GM10266 (cell line): ENCODE results near the gene CROCC2.

ENCODE experiments used
- DNase-seq: peaks from one replicate; pipeline ENCODE4 v3.0.0; 2012; ENCODE audit errors: extremely low spot score
- CTCF ChIP-seq: IDR thresholded peaks from 2 replicates; pipeline ENCODE4 v1.5.1; 2012; ENCODE audit warnings: mild to moderate bottlenecking, low read depth; ENCODE audit not compliant: control insufficient read depth, insufficient read depth; ENCODE audit errors: missing control alignments

CROCC2 gene

GRCh38 chr2:240962300-240963064 is 56.3 kb downstream of the CROCC2 start:
- TF ChIP-seq CTCF, result no peak
- DNase-seq, result no peak

DNA sequence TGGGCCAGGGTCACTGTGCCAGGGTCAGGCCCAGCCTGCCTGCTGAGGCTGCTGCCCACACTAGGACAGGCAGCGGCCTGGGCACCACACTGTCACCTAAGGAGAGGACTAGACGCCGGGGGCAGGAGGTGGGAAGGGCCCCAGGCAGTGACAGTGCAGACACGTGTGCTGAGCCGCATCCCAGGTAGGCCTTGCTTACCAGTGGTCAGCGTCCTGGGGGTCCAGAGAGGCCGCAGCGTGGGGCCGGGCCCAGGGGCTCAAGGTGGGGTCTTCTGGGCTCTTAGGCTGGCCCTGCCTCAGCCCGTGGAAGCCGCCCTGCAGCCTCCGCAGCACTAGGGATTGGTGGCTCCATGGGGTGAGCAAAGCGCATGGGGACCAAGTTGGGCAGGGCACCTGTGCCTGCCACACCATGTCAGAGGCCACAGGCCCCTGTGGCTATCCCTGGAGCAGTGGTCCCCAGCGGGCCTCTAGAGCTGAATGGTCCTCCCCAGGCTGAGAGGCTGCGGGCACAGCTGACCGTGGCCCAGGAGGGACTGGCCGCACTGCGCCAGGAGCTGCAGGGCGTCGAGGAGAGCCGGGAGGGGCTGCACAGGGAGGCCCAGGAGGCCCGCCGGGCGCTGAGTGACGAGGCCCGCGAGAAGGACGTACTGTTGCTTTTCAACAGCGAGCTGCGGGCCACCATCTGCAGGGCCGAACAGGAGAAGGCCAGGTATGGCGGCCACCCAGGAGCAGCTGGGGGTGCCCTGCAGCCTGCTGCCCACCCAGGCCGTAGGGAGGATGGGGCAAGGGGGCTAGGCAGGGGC is 57.1 kb downstream of the CROCC2 start:
- TF ChIP-seq CTCF, result no peak

GRCh38 chr2:240963868-240964703 is 58.0 kb downstream of the CROCC2 start:
- no peak for TF ChIP-seq CTCF
- DNase-seq, result no peak

More for the DNA sequence above, 57.1 kb downstream of the CROCC2 start:
- no peak for DNase-seq

- no peak for TF ChIP-seq CTCF
- no peak for DNase-seq
These were observed 58.7 kb downstream of the CROCC2 start for GRCh38 chr2:240964704-240965295.

- TF ChIP-seq CTCF, result no peak
- DNase-seq, result no peak
These were observed 59.3 kb downstream of the CROCC2 start for GRCh38 chr2:240965296-240965904.

GRCh38 chr2:240965905-240966456 is 59.8 kb downstream of the CROCC2 start:
- no peak for DNase-seq
- TF ChIP-seq CTCF, result no peak
